DMS79 treated with DMSO at 0.1 percent for 48 hours (cell line): ENCODE results near the gene TFAP2E.
"Not testable (repeated sequence)": the region's sequence is repeated elsewhere in the genome, so short reads cannot be mapped to it uniquely, and the experiment has no call there.

Experiments used
- DNase-seq: peaks from one replicate; lab custom pipeline; 2025; lab: John Stamatoyannopoulos, UW

TFAP2E gene

GRCh38 chr1:35574125-35574654 lies 1.1 kb downstream of the TFAP2E start:
- DNase-seq: no peak

DNA sequence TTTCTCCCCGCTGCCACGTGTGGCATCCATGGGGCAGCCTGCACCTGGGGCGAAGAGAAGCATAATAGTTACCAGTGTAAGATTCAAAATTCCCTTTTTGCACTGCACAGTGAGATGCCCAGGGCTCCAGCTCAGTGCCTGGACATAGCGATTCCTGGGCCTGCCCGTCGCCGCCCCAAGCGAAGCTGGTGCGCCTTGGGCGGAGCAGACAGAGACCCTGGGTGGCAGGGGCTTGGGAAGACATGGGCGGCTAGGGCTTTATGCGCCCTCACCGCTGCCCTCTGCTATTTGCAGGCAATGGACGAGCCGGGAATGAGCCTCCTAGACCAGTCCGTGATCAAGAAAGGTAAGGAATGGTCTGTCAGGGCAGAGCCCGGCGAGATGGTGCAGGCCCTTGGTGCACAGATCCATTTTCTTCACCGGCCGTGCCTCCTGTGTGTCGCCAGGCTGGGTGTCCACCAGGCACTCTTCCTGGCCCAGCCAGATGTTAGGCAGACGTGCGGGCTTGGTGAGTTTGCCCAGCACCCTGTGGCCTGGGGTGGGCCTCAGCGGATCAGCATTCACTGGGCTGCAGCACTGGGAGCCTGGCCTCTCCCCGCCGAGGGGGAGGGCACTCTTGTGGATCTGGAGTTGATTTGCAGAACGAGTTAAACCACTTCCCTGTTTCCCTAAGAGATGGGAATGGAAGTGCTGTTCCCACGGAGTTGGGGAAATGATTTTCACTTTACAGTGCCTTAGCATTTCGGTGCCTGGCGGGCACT lies 1.7 kb downstream of the TFAP2E start:
- no peak for DNase-seq

DNA sequence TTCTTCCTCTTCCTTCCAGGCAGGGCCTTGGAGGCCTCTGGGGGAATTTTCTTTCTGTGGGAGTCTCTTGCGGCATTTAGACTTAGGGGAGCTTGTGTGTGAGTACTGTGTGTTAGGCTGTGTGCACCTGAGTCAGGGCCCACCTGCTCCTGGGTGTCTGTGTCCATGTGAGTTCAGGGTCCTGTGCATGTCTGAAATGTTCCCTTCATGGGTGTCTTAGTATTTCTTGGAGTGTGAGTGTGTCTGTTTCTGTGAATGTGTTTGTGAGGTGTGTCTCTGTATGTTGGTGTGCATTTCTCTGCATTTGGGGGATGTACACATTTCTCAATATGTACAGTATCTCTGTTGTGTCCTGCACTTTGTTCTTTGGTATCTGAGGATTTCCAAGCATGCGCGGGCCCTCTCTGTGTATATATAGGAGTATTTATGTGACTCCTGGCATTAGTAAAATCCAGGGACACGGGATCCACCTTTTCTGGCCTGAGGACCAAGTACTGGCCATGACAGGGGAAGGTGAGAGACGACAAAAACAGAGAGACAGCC lies 2.4 kb downstream of the TFAP2E start:
- no peak for DNase-seq

GRCh38 chr1:35576061-35576765 lies 3.1 kb downstream of the TFAP2E start:
- DNase-seq: no peak

- DNase-seq: not testable (repeated sequence)
Observed at GRCh38 chr1:35576766-35577070, 3.6 kb downstream of the TFAP2E start.

DNA sequence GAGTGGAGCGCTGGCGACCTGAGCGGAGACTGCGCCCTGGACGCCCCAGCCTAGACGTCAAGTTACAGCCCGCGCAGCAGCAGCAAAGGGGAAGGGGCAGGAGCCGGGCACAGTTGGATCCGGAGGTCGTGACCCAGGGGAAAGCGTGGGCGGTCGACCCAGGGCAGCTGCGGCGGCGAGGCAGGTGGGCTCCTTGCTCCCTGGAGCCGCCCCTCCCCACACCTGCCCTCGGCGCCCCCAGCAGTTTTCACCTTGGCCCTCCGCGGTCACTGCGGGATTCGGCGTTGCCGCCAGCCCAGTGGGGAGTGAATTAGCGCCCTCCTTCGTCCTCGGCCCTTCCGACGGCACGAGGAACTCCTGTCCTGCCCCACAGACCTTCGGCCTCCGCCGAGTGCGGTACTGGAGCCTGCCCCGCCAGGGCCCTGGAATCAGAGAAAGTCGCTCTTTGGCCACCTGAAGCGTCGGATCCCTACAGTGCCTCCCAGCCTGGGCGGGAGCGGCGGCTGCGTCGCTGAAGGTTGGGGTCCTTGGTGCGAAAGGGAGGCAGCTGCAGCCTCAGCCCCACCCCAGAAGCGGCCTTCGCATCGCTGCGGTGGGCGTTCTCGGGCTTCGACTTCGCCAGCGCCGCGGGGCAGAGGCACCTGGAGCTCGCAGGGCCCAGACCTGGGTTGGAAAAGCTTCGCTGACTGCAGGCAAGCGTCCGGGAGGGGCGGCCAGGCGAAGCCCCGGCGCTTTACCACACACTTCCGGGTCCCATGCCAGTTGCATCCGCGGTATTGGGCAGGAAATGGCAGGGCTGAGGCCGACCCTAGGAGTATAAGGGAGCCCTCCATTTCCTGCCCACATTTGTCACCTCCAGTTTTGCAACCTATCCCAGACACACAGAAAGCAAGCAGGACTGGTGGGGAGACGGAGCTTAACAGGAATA lies 4.2 kb downstream of the TFAP2E start:
- DNase-seq: no peak

DNA sequence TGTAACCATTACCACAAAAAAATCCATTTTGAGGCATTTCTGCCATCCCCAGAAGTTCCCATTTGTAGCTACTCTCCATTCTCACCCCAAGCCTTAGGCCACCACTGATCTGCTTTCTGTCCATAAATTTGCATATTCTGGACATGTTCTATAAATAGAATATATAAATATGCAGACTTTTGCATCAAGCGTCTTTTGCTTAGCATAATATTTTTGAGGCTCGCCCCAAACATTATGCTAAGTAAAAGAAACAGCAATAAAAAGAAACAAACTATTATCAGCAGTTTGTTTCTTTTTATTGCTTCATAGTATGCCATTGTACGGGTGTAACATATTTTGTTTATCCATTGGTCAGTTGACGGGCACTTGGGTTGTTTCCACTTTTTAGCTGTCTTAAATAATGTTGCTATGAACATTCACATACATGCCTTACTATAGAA lies 7.9 kb downstream of the TFAP2E start:
- DNase-seq: no peak

DNA sequence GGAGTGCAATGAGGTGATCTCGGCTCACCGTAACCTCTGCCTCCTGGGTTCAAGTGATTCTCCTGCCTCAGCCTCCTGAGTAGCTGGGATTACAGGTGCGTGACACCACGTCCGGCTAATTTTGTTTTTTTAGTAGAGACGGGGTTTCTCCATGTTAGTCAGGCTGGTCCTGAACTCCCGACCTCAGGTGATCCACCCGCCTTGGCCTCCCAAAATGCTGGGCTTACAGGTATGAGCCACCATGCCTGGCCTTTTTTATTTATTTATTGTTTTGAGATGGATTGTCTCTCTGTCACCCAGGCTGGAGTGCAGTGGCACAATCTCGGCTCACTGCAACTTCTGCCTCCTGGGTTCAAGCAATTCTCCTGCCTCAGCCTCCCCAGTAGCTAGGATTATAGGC lies 8.5 kb downstream of the TFAP2E start:
- DNase-seq: not testable (repeated sequence)

GRCh38 chr1:35585281-35585680 lies 12.2 kb downstream of the TFAP2E start:
- DNase-seq: no peak

DNA sequence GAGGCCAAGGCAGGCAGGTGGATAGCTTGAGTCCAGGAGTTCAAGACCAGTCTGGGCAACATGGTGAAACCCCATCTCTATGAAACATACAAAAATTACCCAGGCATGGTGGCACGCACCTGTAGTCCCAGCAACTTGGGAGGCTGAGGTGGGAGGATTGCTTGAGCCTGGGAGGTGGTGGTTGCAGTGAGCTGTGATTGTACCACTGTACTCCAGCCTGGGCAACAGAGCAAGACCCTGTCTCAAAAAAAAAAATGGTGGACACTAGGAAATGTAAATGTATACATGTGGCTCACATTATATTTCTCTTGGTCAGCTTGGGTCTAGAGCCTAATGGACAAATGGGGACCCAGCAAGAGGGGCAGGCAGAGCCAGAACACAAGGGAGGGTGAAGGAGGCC lies 12.7 kb downstream of the TFAP2E start:
- DNase-seq: not testable (repeated sequence)

DNA sequence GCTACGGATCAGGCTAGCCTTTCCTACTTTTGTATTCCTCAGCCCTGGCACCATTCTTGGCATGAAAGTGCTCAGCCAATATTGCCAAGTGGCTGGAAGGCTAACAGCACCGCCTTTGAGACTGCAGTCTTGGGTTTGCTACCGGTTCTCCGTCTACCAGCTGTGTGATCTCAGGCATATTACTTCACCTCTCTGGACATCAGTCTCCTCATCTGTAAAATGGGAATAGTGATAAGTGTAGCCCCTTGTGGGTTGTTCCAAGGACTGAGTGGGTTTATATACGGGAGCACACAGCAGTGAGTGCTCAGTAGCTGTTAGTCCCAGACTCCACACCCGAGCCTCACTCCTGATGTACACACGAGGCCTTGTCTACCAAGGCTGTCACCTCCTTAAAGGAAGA lies 13.7 kb downstream of the TFAP2E start:
- no peak for DNase-seq

DNA sequence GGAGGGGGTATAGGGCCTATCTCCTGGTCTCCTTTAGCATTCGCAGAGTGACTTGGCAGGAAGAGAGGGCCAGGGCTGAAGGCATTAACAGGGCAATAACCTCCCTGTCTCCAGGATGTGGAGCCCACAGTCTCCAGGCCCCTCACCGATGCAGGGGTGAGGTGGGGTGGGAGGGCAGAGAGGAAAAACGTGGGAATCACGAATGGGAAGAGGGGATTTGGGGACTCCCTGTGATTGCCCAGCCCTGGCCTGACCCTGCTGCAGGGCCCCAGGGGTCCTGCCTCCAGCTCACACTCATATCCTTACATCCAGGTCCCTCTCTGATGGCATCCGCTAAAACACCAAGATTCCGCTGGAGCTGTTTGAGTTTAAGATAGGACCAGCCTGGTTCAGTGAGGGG lies 14.6 kb downstream of the TFAP2E start:
- DNase-seq: no peak

GRCh38 chr1:35588197-35588910 lies 15.2 kb downstream of the TFAP2E start:
- DNase-seq: no peak

DNA sequence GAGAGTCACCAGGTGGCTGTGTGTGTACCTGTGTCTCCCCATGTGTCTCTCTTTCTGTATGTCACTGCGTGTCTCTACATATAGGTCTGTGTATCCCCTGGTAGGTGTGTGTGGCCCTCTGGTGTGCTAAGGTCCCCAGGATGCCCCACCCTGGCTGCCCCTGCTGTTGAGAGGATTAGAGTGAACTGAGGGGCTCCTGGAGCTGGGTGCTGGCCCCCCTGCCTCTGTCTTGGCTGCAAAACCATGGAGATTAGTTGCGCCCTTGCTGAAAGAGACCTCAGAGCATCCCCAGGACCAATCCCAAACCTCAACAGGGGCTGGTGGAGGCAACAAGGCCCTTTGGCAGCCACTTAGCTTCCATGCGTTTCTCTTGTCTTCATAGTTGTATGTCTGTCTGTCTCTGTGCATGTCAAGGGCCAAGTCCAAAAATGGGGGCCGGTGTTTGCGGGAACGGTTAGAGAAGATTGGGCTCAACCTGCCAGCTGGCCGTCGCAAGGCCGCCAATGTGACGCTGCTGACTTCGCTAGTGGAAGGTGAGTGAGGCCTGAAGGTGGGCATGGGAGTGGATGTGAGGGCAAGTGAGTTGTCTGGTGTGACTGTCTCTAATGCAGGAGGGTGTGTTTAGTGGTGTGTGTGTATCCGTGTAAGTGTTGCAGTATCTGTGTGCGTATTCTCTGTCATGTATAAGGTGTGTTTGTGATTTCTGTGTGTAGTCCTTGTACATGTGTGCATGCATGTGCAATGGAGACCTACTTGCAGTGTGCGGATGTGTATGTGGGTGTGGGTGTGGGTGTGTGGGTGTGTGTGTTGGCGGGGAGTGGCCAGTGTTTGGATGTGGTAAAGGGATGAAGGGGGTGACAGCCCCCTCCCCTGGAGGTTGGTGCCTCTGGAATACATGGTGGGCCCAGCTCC lies 16.7 kb downstream of the TFAP2E start:
- no peak for DNase-seq

GRCh38 chr1:35590476-35591040 lies 17.4 kb downstream of the TFAP2E start:
- DNase-seq: no peak

GRCh38 chr1:35591211-35591610 lies 18.1 kb downstream of the TFAP2E start:
- no peak for DNase-seq

- DNase-seq: no peak
Observed at GRCh38 chr1:35592991-35593769, 20.1 kb downstream of the TFAP2E start.

GRCh38 chr1:35594005-35594760 lies 21.1 kb downstream of the TFAP2E start:
- DNase-seq: no peak
